HG03432 (cell line): ENCODE data around the gene UNC93A.

Source experiments
- ATAC-seq: cut with Tn5 transposase; IDR thresholded peaks from one replicate; pipeline ENCODE4 v1.9.1; 2021; ENCODE audit warnings: mild to moderate bottlenecking, moderate library complexity; ENCODE audit not compliant: unreplicated experiment

UNC93A gene

DNA sequence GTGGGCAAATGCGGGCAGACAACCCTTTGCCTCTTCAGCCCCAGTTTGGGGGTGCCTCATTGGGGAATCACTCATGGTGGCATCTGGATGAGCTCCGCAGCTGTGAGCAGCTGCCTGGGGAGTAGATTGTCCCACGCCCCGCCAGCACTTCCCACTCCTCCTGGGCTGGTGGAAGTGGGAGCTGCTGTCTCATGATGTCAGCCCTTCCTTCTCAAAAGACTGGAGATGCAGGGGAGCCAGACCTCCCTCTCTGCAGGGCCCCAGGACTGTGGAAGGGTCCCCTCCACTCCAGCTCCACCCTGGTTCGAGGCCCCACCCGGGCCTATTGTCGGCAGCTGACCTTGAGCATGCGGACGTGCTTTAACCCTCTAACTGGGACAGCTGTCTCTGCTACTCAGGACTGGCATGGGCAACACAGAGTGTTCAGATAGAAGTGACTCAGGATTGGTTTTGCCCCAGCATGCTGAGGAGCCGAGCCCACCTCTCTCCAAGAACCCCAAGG lies 2.0 kb downstream of the UNC93A start:
- ATAC-seq, result no peak

GRCh38 chr6:167293590-167294091 lies 2.5 kb downstream of the UNC93A start:
- ATAC-seq, result no peak

GRCh38 chr6:167294241-167294640 lies 3.1 kb downstream of the UNC93A start:
- no peak for ATAC-seq

GRCh38 chr6:167294651-167295494 lies 3.8 kb downstream of the UNC93A start:
- no peak for ATAC-seq

DNA sequence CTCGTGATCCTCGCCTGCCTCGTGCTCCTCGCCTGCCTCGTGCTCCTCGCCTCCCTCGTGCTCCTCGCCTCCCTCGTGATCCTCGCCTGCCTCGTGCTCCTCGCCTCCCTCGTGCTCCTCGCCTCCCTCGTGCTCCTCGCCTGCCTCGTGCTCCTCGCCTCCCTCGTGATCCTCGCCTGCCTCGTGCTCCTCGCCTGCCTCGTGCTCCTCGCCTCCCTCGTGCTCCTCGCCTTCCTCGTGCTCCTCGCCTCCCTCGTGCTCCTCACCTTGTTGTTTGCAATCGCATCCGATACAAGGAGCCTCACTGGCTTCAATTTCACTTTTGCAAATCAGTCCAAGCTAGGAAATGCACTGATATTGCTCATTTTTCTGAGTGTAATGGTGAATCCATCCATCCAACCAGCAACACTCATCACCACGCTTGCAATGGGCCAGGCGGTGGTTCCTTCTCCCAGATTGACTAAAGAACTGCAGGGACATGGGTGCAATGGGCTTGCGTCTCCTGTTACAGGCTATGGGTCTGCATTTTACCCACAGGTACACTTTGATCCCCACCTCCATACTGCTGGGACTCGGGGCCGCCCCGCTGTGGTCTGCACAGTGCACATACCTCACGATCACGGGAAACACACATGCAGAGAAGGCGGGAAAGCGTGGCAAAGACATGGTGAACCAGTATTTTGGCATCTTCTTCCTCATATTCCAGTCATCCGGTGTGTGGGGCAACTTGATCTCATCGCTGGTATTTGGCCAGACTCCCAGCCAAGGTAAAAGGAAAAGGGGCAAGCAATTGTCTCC lies 4.6 kb downstream of the UNC93A start:
- no peak for ATAC-seq

GRCh38 chr6:167296293-167296690 lies 5.2 kb downstream of the UNC93A start:
- ATAC-seq, result no peak

DNA sequence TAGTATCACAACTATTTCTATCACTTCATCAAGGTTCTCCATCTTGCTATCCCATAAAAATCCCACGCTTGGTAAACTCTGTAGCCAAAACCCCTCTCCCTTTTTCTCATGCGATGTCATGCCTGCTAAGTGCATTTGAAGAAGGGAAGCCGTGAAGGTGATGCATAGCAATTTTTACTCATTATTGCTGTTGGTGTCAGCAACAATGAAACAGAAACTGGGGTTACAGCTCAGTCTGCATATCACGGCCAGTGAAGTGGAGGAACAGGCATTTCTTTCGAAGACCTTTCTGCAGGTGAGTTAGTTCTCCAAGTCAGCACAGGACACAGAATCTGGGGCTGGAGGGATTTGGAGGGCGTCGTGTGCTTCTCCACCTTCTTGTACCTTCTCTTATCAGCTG lies 5.8 kb downstream of the UNC93A start:
- ATAC-seq, result no peak

GRCh38 chr6:167298127-167298526 lies 7.0 kb downstream of the UNC93A start:
- no peak for ATAC-seq

- no peak for ATAC-seq
These were observed 8.7 kb downstream of the UNC93A start for GRCh38 chr6:167299641-167300308.

- ATAC-seq, result no peak
These were observed 10.0 kb downstream of the UNC93A start for GRCh38 chr6:167300902-167301777.

DNA sequence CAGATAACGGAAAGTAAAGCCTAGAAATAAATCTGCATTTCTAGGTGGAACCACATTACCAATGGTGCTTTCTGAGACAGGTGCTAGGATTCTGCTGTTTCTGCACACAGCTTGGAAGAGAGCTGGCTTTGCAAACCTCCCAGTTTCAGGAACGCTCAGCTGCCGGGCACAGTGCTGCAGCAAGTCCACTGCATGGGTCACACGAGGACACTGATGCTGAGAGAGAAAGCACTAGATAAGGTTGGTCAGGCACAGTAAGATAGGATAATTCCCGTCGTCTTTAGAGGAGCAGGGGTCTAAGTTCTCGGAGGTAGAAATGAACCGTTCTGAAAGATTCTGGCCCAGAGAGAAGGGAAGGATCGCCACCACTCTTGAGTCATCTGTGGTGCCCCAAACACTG lies 11.0 kb downstream of the UNC93A start:
- ATAC-seq, result no peak

- ATAC-seq, result no peak
These were observed 11.7 kb downstream of the UNC93A start for GRCh38 chr6:167302796-167303195.

DNA sequence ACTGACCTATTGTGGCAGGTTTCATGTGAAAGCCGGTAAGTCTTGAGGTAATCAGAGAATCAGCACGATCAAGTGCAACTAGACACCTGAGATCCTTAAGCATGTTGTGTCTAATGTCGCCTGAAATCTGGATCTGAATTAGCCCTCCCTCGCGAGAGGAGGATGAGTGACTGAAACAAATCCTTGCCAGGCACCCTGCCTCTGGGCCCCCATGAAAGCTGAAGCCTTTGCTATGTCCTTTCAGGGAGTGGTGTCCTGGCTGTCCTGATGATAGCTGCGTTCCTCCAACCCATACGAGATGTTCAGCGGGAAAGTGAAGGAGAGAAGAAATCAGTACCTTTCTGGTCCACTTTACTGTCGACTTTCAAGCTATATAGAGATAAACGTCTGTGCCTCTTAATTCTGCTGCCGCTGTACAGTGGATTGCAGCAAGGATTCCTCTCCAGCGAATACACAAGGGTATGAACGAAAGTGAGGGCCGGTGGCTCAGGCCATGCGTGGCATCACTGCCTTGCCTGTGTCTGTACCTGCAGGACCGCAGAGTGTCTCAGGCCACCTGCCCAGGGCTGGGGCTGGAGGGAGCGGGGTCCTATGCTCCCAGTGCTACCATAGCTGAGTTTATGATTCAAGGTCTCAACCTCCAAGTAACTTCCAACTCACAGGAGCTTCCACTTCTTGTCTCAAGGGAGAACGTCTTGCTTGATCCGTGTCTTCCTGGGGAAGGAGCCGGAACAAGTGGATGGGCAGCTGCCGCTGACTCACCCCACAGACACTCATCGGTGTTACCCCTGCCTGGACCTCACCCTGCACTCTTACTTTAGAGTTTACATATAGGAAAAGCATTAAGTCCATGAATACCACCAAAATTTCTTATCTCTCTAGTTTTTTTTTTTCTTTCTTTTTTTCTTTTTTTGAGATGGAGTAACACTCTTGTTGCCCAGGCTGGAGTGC lies 12.8 kb downstream of the UNC93A start:
- no peak for ATAC-seq

DNA sequence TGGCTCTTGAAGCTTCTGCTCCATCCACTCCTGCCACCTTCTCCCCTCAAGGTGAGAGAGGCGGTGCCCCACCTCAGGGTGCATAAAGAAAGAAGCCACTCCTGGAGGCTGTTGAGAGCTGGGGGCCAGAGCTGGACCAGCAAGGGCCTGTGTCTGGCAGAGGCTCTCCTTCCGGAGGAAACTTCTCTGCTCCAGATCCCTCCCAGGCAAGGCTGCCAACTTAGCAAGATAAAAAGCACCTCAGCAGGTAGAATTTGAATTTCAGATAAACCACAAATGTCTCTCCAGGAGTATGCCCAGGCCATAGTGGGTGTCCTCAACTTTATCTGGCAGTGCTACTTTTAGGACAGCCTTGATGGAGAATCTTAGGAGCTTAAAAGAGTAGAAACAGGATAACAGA lies 13.8 kb downstream of the UNC93A start:
- no peak for ATAC-seq

GRCh38 chr6:167305796-167306195 lies 14.7 kb downstream of the UNC93A start:
- ATAC-seq, result no peak

GRCh38 chr6:167306401-167306998 lies 15.4 kb downstream of the UNC93A start:
- ATAC-seq, result no peak

DNA sequence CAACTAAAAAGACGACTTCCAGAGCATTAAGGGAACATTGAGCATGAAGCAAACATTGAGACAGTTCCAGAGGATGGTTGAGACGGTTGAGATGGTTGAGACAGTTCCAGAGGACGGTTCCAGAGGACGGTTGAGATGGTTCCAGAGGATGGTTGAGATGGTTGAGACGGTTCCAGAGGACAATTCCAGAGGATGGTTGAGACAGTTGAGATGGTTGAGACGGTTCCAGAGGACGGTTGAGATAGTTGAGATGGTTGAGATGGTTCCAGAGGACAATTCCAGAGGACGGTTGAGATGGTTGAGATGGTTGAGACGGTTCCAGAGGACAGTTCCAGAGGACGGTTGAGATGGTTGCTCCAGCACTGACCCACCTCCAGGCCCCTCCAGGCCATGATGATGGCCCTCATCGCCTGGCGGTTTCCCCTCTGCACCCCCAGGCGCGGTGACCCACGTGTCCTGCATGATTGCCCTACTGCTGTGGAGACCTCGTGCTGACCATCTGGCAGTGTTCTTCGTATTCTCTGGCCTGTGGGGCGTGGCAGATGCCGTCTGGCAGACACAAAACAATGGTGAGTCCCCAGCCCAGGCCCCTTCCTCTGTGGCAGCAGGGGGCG lies 16.3 kb downstream of the UNC93A start:
- ATAC-seq, result no peak

DNA sequence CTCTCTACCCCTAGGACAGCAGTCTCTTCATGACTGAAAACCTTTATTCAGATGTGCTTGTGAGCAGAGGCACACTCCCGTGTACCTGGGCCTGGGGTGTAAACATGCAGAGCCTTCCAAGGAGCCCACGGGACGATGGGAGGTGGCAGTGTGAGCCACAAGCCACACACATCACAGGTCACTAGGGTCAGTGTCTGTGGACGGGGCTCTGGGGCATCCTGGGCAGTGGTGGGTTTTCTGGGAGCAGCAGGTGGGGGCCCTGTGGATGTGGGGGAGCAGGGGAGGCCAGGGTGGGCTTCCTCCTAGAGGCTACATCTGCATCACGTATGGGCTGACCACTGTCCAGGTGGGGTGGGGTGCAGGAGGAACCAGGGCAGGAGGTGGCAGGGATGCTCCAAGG lies 17.1 kb downstream of the UNC93A start:
- no peak for ATAC-seq
